Keratinocyte (primary cell): ENCODE measurements around the gene NHERF2. TPM values are rescaled to one million over a fixed set of nuclear protein-coding genes. Genes with fewer than 3 reads are reported as not detected.

ENCODE experiments used
- DNase-seq: peaks from one replicate; pipeline ENCODE4 v3.0.0-alpha.2; 2011; ENCODE audit warnings: low read depth, missing footprints, low spot score
- FAIRE-seq: peaks from 2 replicates; lab custom pipeline; 2011; peaks lifted over from hg19 to GRCh38; lab: Jason Lieb, UNC
- H2AFZ ChIP-seq: 2 replicates; pipeline ENCODE4 v1.6.0; 2012; ENCODE audit warnings: low read length, control low read depth, inconsistent platforms; ENCODE audit not compliant: control insufficient read depth
- H3K27ac ChIP-seq: 2 replicates; pipeline ENCODE4 v1.5.1; 2011; ENCODE audit warnings: low read length; ENCODE audit not compliant: control insufficient read depth, insufficient read depth
- H3K27me3 ChIP-seq: 3 replicates; pipeline ENCODE4 v1.6.0; 2011; ENCODE audit warnings: low read length; ENCODE audit not compliant: control insufficient read depth, insufficient read depth; ENCODE audit errors: extremely low read depth
- H3K36me3 ChIP-seq, 2 experiments: 2 replicates in 1 of 2; 3 replicates in 1 of 2; pipeline ENCODE4 v1.5.1; 2011; ENCODE audit warnings: low read length in 2 of 2, mild to moderate bottlenecking in 1 of 2; ENCODE audit not compliant: control insufficient read depth in 2 of 2, insufficient read depth in 2 of 2; ENCODE audit errors: extremely low read depth in 1 of 2
- H3K4me1 ChIP-seq: 3 replicates; pipeline ENCODE4 v1.5.1; 2011; ENCODE audit warnings: low read length; ENCODE audit not compliant: control insufficient read depth, insufficient read depth; ENCODE audit errors: extremely low read depth
- H3K4me2 ChIP-seq: 3 replicates; pipeline ENCODE4 v1.6.0; 2011; ENCODE audit warnings: low read depth, low read length; ENCODE audit not compliant: control insufficient read depth, insufficient read depth; ENCODE audit errors: extremely low read depth
- H3K4me3 ChIP-seq, 3 experiments: fragments of 200-600 bp in 1 of 3; sonication (generic) in 1 of 3; 2 replicates in 2 of 3; 3 replicates in 1 of 3; pipeline ENCODE4 v1.5.1; 2011 to 2016; ENCODE audit warnings: low read length in 3 of 3, mild to moderate bottlenecking in 3 of 3, control low read depth in 2 of 3, inconsistent platforms in 1 of 3, low read depth in 1 of 3, mixed read lengths in 1 of 3, mixed run types in 1 of 3, moderate library complexity in 1 of 3; ENCODE audit not compliant: control insufficient read depth in 2 of 3, insufficient read depth in 2 of 3; ENCODE audit errors: extremely low read depth in 1 of 3
- H3K79me2 ChIP-seq: 2 replicates; pipeline ENCODE4 v1.6.0; 2012; ENCODE audit warnings: low read length; ENCODE audit not compliant: control insufficient read depth, insufficient read depth
- H3K9ac ChIP-seq: 3 replicates; pipeline ENCODE4 v1.6.0; 2011; ENCODE audit warnings: low read length; ENCODE audit not compliant: control insufficient read depth, insufficient read depth; ENCODE audit errors: extremely low read depth
- H3K9me1 ChIP-seq: 3 replicates; pipeline ENCODE4 v1.6.0; 2011; ENCODE audit warnings: low read length; ENCODE audit not compliant: control insufficient read depth, insufficient read depth; ENCODE audit errors: extremely low read depth
- H3K9me3 ChIP-seq: 2 replicates; pipeline ENCODE4 v1.5.1; 2012; ENCODE audit warnings: low read depth, low read length; ENCODE audit not compliant: control insufficient read depth
- H4K20me1 ChIP-seq: 3 replicates; pipeline ENCODE4 v1.6.0; 2011; ENCODE audit warnings: low read length; ENCODE audit not compliant: control insufficient read depth, insufficient read depth; ENCODE audit errors: extremely low read depth
- CTCF ChIP-seq, 3 experiments: IDR thresholded peaks in 1 of 3; conservative IDR thresholded peaks in 1 of 3; optimal IDR thresholded peaks in 1 of 3; 2 replicates in 2 of 3; 3 replicates in 1 of 3; pipeline versions ENCODE3 to v1.5.1; 2011; ENCODE audit warnings: low read length in 3 of 3, mild to moderate bottlenecking in 3 of 3, moderate library complexity in 2 of 3, control low read depth in 1 of 3, inconsistent platforms in 1 of 3; ENCODE audit not compliant: insufficient read depth in 2 of 3; ENCODE audit errors: extremely low read depth in 1 of 3
- EZH2 ChIP-seq: IDR thresholded peaks from one replicate; pipeline ENCODE4 v1.6.1; 2012; ENCODE audit warnings: inconsistent platforms, mild to moderate bottlenecking, low read length, moderate library complexity
- dilution Hi-C: fragments of 300-500 bp; cut with MboI; formaldehyde crosslinking; loops from one replicate; pipeline ENCODE4 v1.7.0; 2020; ENCODE audit warnings: low sequenced_read_pairs; ENCODE audit not compliant: extremely low pct_ligation_motif_present
- polyA plus RNA-seq, 5 experiments: library from polyadenylated mRNA; depleted of rRNA in 3 of 5; stranded (reverse) in 3 of 5; stranded (forward) in 1 of 5; unstranded in 1 of 5; fragments of >200 nt; gene quantifications; 1 replicate in 1 of 5; 2 replicates in 3 of 5; 3 replicates in 1 of 5; pipeline versions ENCODE4 v1.2.1 to v1.2.3, GENCODE V29; 2011 to 2012; ENCODE audit warnings: missing spikeins in 2 of 5, low read depth in 1 of 5, low replicate concordance in 1 of 5

The NHERF2 gene
- polyA plus RNA-seq, 1 donor (not counting 4 experiments of a cell fraction or from before 2014, with no cell fraction given): 5.9 TPM

- Histone ChIP-seq H2AFZ (no peak overlapping the region), H3K9me1 (no peaks in the 10 kb centered on the region), H3K4me3 (no peak overlapping the region), H3K9me3 (no peaks in the 10 kb centered on the region), H3K79me2 (no peaks in the 10 kb centered on the region), H3K4me2 (peak overlapping the region; percentile 49), H3K27ac (peak overlapping the region; percentile 4), H3K27me3 (no peaks in the 10 kb centered on the region), H3K36me3 (peaks cover 31 to 32% of the 10 kb centered on the region in 2 experiments), H3K9ac (no peak overlapping the region), H3K4me1 (peaks cover 15% of the 10 kb centered on the region), H4K20me1 (no peaks in the 10 kb centered on the region)
- dilution Hi-C loops: no loop called here
- no peak for DNase-seq
- TF ChIP-seq CTCF (optimal IDR thresholded peaks at IDR 0.05 in 1 of 3, IDR thresholded peaks at IDR 0.05 in 1 of 3, conservative IDR thresholded peaks at IDR 0.05 in 1 of 3; ENCODE audit: extremely low read depth in 1 of 3, insufficient read depth in 2 of 3, low read length in 3 of 3) (no peak), EZH2 (no peak)
- no peak for FAIRE-seq
These were observed 51.4 kb downstream of the NHERF2 start for GRCh38 chr16:2078096-2078495.

GRCh38 chr16:2078691-2079090 lies 52.0 kb downstream of the NHERF2 start:
- Histone ChIP-seq H3K4me1 (peaks cover 15% of the 10 kb centered on the region), H3K9me3 (no peaks in the 10 kb centered on the region), H3K36me3 (peaks cover 27 to 34% of the 10 kb centered on the region in 2 experiments), H3K27ac (peak overlapping the region; percentile 4), H3K79me2 (no peaks in the 10 kb centered on the region), H3K9ac (peak overlapping the region; percentile 15), H4K20me1 (no peaks in the 10 kb centered on the region), H3K4me2 (peak overlapping the region; percentile 49), H3K4me3 (peak overlapping the region in 1 of 3 experiments; percentile 19), H3K27me3 (no peaks in the 10 kb centered on the region), H3K9me1 (no peaks in the 10 kb centered on the region), H2AFZ (no peak overlapping the region)
- no peak for DNase-seq
- dilution Hi-C loops: no loop called here
- peak; percentile 48 for FAIRE-seq
- no peak for TF ChIP-seq CTCF (optimal IDR thresholded peaks at IDR 0.05 in 1 of 3, IDR thresholded peaks at IDR 0.05 in 1 of 3, conservative IDR thresholded peaks at IDR 0.05 in 1 of 3; ENCODE audit: extremely low read depth in 1 of 3, insufficient read depth in 2 of 3, low read length in 3 of 3)
- no peak for TF ChIP-seq EZH2
